Stimulated activated CD8-positive, alpha-beta memory T cell treated with anti-CD3 and anti-CD28 coated beads, Interleukin-7, amount 100 ng/mL, for 1 hour (primary cell): ENCODE data around the gene NPY5R.

Source experiments
- DNase-seq, 2 donors: peaks; one replicate each; pipeline ENCODE4 v3.0.0-alpha.2; 2020; ENCODE audit warnings: low read depth in 2 of 2

The NPY5R gene

DNA sequence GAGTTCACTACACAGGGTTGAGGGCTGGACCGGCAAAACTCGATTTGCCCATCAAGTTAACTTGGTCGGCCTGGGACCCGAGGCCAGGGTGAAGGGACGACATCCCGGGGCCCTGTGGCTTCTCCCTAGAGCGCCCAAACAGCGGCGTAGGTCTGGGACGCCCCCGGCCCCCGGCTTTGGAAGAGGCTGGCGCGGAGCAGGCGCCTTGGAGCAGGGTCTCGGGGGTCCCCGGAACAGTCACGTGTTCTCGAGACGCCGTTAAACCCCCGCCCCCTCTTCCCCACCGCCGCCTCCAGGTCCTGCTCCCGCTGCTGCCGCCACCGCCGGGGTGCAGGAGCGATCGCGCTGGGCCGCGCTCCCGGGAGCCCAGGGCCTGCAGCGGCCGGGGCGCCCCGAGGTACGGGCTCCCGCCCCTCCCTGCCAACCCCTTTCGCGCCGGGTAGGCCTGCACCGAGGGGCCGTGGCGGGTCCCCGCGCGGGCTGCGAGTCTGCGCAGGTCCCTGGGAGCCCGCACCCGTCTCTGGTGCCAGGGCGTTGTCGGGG, at the start of gene NPY5R:
Gene NPY5R (plus strand): TSS at position 289 of the 543 bp plus-strand sequence. CDS start 6,382 bp downstream, outside the sequence.
- DNase-seq, result no peak

DNA sequence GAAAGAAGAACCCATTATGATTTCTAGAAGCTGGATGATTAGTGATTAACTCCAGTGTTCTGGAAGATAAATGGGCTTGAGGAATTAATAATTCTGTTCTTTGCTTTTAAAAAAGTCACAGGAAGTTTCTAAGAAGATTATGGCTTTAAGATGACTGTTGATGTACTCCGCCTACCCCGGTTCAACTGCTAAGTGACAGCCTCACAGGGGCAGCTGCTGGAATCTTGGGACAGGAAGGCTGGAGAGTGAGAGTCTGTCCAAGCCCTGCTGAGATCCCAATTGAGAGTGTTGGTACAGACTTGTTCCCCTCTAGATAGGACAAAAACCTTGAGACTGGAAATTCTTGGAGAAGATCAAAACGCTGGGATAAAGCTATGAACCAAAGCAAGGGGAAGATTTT, 48.6 kb upstream of the NPY5R start:
- no peak for DNase-seq

- DNase-seq, result no peak
These were observed 43.2 kb upstream of the NPY5R start for GRCh38 chr4:163300445-163300844.

DNA sequence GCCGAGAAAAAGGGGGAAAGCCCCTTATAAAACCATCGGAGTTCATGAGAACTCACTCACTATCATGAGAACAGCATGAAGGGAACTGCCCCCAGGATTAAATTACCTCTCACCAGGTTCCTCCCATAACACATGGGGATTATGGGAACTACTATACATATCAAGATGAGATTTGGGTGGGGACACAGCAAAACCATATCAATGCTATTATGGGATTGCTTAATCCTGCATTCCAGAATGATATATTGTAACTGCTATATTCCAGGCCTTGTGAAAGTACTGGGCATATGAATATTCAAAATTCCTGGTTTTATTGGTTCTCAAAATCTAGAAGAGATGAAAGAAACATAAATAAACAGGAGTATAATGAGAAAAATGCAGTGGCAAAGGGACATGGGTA, 40.6 kb upstream of the NPY5R start:
- no peak for DNase-seq

- DNase-seq, result no peak
These were observed 34.2 kb upstream of the NPY5R start for GRCh38 chr4:163309466-163309865.

DNA sequence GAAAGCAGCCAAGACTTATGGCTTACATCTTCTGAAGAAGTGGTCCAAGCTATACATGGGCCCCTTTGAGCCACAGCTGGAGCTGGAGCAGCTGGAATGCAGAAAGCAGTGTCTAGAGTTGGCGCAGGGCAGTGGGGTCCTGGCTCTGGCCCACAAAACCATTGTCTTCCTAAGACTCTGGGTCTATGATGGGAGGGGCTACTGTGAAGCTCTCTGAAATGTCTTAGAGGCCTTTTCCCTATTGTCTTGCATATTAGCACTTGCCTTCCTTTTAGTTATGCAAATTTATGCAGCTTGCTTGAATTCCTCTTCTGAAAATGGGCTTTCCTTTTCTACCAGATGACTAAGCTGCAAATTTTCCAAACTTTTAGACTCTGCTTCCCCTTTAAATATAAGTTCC, 26.6 kb upstream of the NPY5R start:
- no peak for DNase-seq

DNA sequence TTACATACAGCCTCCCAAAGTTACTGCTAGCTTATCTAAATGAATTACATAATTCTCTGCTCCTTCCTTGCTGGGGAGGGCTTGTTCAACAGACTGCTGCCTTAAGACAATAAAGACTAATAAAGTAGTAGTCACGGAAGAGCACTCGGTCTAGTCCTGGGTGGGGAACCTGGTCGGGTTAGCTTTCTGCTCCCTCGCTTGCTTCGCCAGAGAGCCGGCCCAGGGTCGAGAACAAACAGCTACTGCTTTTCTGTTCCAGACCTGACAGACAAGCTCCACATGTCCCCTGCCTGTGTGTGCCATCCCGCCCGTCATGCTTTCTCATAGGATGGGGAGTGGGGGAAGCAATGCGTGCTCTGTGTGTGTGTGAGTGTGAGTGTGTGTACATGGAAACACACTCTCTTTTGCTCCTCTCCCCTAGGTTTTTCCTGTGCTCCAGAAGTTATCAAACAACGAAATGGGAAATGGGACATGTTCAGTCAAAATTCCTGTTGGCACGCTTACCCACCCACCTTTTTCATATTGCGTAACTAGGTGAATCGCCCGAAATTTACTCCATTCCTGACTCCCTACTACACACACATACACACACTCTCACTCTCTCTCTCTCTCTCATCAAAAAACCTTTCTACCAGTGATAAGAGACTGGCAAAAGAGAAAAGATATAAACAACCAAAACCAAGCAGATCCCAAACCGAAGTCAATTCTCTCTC, 12.6 kb upstream of the NPY5R start:
- DNase-seq, result no peak

GRCh38 chr4:163331629-163332376, 11.9 kb upstream of the NPY5R start:
- DNase-seq, result no peak

DNA sequence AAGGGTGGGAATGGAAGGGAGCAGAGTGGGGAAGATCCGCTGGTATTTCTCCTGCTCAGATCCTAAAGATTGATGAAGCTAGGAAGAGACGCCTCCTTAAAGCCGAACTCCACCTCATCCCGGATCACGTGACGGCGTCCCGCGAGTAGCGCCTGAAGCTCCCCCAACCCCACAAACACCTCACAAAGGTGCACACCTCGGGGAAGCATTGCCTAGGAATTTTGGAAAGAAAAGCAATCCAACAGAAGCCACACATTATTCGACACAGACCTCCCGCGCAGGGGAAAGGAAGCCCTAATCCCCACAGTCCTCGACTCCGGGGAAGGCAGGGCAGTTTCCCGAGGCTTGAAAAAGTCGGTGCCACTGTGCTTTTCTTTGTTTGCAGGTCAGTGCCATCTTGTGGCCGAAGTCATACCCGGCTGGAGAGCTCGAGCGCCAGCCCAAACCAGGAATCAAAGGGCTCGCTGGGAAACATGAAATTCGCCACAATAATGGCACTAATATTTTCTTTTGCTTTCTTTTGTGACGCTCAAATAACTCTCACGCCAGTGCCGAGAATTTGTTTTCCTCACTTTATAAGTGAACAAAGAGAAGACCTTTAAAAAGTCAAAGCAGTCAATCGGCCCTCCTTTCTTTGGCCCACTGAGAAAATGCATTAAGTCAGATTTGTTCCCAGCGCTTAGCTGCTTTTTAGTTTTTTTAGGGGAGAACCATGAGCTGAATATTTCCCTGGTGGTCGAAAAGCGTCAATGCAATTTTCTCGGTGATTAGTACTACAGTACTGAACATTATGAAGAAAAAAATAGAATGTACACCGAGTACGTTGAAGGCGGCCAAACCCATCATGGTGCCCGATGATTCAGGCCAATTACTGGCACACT, 10.9 kb upstream of the NPY5R start, which contains the start of gene NPY1R:
Gene NPY1R (minus strand): TSS at position 71 of the 881 bp plus-strand sequence. CDS start 6,042 bp downstream, outside the sequence.
- DNase-seq, result no peak

- DNase-seq, result no peak
These were observed 8.3 kb upstream of the NPY5R start for GRCh38 chr4:163335384-163335783.

- DNase-seq, result no peak
These were observed 744 bp downstream of the NPY5R start for GRCh38 chr4:163344147-163345125.

GRCh38 chr4:163350672-163351071, 7.0 kb downstream of the NPY5R start:
- DNase-seq, result no peak

GRCh38 chr4:163353054-163353453, 9.4 kb downstream of the NPY5R start:
- no peak for DNase-seq

DNA sequence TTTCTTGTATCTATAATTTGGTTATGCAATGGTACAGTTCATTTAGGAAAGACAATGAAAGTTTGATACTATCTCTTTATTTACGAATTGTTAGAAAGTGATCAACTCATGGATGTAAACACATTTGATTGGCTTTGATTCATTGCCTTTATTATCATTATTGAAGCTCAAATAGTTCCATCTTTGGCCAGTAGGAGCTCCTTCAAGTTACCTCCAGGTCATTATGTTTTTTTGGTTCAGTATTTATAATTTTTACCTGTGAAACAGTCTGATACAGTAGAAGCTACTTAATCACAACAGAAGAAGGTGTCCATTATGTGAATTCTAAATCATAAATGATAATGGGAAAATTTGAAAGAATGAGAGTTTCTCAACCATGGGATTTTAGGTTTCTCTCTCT, 12.4 kb downstream of the NPY5R start:
- DNase-seq, result no peak

GRCh38 chr4:163367651-163368050, 24.0 kb downstream of the NPY5R start:
- DNase-seq, result no peak

DNA sequence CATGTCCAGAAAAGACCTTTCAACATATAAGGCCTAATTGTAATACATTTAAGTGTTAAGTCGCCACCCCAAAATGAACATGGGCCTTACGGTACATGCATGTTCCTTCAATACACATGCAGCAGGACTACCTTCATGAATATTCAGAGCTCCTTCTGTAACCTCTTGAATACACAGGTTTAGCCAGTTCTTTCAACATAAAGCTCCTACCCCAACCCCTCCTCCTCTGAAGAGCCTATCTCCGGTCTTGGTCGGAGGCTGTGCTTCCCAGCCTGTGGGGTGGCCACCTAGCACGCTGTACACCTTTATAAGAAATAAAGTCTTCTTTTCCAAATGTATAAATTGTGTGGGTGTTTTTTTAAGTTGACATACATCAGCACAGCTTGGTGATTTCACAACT, 28.3 kb downstream of the NPY5R start:
- DNase-seq, result no peak

- DNase-seq, result no peak
These were observed 35.0 kb downstream of the NPY5R start for GRCh38 chr4:163378661-163379060.

DNA sequence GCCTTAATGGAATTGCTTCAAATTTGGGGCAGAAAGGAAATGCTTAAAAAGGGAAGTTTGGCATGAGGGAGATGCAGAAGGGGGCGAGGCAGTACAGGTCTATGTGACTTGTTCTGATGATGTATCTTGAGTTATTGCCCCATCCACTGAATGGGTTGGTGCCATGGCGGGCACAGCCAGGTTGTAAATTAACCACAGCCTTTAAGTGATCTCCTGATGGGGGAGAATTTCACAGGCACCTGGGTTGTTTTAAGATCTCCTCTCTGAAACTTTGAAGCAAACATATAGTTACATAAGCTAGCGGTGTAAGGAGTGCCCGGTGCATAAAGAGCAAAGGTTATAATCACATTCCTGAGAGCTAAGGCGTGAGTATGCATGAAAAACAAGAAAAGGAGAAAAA, 37.0 kb downstream of the NPY5R start:
- no peak for DNase-seq

DNA sequence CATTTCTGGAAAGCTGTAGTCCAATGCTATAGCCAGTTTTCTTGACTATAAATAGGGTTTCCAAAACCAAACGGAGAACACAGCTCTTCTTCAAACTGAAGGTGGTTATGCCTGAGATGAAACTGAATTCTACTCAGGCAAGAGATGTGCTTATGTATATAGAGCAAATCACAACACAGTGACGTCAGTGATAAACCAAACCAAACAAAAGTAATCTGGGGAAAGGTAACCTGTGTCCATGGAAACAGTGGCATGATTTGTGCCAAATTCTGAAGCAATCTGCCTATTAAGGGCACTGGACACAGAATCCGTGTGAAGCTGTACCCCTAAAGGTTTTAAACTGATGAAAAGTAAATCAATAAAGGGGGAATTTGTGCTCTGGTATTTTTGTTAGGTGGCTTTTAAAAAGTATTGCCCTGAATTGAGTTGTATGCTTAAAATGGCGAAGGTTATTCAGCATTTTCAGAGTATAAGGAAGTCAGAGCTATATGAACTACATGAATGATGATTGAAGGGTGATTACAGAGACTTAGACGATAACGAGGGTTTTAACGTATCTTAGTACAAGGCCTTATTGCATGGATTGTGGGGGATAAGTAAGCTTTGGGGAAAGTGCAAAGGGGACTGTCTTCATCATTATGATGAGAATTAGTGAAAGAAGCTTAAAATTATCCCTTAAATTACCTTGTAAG, 38.6 kb downstream of the NPY5R start:
- no peak for DNase-seq

- DNase-seq, result no peak
These were observed 40.7 kb downstream of the NPY5R start for GRCh38 chr4:163384434-163384833.
